NCI-H1092 treated with DMSO at 0.1 percent for 48 hours (cell line): ENCODE measurements around the gene TOP3B.

Experiments used
- DNase-seq: peaks from one replicate; lab custom pipeline; 2025; lab: John Stamatoyannopoulos, UW

Gene TOP3B

GRCh38 chr22:22010358-22010757 is 27.8 kb upstream of the TOP3B start:
- no peak for DNase-seq

GRCh38 chr22:22009661-22010060 is 27.1 kb upstream of the TOP3B start:
- DNase-seq = no peak

GRCh38 chr22:22006596-22006990 is 24.0 kb upstream of the TOP3B start:
- no peak for DNase-seq

GRCh38 chr22:22005945-22006595 is 23.5 kb upstream of the TOP3B start:
- DNase-seq = no peak

GRCh38 chr22:22003233-22003632 is 20.6 kb upstream of the TOP3B start:
- DNase-seq = no peak

GRCh38 chr22:22002526-22003055 is 20.0 kb upstream of the TOP3B start:
- DNase-seq = no peak

GRCh38 chr22:22001664-22002525 is 19.3 kb upstream of the TOP3B start:
- DNase-seq = no peak

GRCh38 chr22:21998595-21999247 is 16.1 kb upstream of the TOP3B start:
- DNase-seq = no peak

- no peak for DNase-seq
These were observed 13.7 kb upstream of the TOP3B start for GRCh38 chr22:21996175-21996720.

- DNase-seq = no peak
These were observed 13.1 kb upstream of the TOP3B start for GRCh38 chr22:21995660-21996059.

GRCh38 chr22:21994881-21995444 is 12.4 kb upstream of the TOP3B start:
- DNase-seq = no peak

GRCh38 chr22:21992593-21993237 is 10.1 kb upstream of the TOP3B start:
- DNase-seq = no peak

GRCh38 chr22:21991774-21992173 is 9.2 kb upstream of the TOP3B start:
- DNase-seq = no peak

- no peak for DNase-seq
These were observed 8.7 kb upstream of the TOP3B start for GRCh38 chr22:21991304-21991596.

- no peak for DNase-seq
These were observed 8.1 kb upstream of the TOP3B start for GRCh38 chr22:21990445-21991303.

GRCh38 chr22:21989049-21989448 is 6.5 kb upstream of the TOP3B start:
- no peak for DNase-seq

- DNase-seq = no peak
These were observed 2.6 kb upstream of the TOP3B start for GRCh38 chr22:21985214-21985613.

GRCh38 chr22:21984793-21985192 is 2.2 kb upstream of the TOP3B start:
- DNase-seq = no peak

GRCh38 chr22:21981874-21982273 is 713 bp downstream of the TOP3B start:
- no peak for DNase-seq

GRCh38 chr22:21980547-21980946 is 2.0 kb downstream of the TOP3B start:
- DNase-seq = no peak
